ENCODE data around the gene MEGF9.

GRCh38 chr9:120729791-120730241 is 15.5 kb upstream of the MEGF9 start:
- TF ChIP-seq CTCF (IDR thresholded peaks at IDR 0.05) = no peak
- TF ChIP-seq POLR2A (IDR thresholded peaks at IDR 0.05) = no peak
